HG02759 (cell line): ENCODE results near the gene ZEB2.
A peak's percentile ranks its signal among the peaks of the same experiment; 100 is the strongest.

Experiments
- ATAC-seq: cut with Tn5 transposase; IDR thresholded peaks from one replicate; pipeline ENCODE4 v1.9.1; 2021; ENCODE audit warnings: mild to moderate bottlenecking, moderate library complexity; ENCODE audit not compliant: unreplicated experiment

Gene ZEB2

DNA sequence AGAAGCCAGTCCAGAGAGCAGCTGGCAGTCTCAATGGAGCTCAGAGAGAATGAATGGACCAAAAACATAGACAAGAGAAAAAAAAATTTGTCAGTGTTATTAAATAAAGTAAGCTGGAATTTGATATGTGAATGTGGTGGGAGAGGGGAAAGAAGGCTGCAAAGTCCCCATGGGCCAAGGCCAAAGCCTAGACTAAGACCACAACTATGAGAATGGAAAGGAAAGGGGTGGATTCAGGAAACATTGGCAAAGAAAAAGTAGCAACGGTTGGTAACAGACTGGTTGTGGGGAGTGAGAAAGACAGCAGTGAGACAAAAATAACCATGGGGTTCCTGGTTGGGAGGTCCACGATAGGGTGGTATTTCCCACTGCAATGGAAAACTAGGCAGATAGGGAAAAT lies 47.0 kb downstream of the ZEB2 start:
- no peak for ATAC-seq

DNA sequence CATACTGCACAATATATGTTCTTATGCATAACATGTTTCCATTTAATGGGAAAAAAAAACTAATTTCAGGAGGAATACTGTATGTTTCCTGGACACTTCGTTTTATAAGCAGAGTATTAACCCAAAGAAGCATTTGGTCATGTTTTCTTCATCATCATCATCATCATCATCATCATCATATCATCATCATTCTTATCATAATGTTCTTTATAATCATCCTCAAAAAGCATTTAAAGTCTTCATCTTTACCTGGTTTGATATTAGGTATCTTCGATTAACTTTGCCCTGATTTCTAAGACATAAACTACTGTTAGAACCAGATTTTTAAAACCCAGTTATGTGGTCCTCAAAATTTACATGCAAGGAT lies 47.9 kb downstream of the ZEB2 start:
- no peak for ATAC-seq

DNA sequence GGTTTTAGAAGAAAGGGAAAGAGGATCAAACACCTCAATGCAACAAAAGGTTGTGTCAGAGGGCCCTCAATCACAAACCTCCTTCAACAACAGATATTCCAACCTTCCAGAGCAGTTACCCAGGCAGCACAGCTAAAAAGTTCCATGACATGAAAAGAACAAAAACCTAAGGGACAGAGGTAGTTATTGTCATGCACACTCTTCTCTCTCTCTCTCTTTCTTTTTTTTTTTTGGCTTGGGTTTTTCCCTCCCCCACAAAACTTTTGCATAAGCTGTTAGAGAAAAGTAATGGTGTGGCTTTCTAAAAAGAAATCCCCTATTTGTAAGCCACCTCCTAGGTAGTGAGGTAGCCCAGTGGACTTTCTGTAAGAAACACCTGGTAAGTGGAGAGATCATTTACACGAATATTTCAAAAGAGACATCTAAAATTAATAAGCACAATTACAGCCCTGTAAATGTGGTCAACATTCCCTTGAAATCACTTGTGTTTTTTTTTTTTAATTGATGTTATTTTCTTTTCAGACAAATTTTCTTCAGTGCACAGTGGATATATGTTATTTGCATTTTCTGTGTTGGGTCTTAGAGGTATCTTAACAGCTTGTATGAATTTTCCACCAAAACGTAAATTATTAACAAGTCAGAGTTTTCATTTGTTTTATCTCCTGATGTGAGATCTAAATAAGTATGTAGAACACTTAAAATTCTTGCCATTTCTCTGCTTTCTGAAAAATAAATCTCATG lies 48.4 kb downstream of the ZEB2 start:
- peak; percentile 79 for ATAC-seq

DNA sequence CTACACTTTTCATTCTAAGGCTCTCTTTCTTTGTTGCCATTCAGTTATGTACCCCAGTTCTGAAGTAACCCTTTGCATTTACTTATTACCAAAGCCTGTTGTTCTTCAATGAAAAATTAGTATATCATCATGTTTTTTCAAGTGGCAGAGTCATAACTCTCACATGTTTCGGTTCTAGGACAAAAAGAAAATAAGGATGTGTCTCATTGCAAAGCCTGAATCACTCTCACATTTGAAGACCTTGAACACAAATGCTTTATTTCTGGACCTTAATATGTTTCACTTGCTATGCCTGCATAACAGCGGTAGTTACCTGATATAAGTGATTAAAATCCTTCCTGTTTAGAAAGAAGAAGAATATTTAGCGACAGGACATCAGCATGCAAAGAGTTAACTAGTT lies 49.1 kb downstream of the ZEB2 start:
- ATAC-seq, result no peak

DNA sequence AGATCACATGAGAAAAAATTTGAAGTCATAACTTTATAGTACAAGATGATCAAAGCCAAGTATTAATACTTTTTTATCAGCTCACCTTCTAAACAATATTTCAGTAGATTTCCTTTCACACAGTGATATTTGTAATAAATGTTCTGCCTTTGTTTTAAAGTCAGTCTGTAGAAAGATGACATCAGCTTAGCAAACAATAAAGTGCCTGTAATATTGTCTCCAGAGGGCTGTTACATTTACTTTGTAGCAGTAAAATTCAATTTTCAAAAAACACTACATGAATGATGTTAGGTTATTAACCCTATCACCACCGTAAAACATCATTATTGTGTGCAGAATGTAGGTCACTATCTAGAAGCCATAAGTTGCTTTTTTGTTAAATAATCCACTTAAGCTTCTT lies 49.6 kb downstream of the ZEB2 start:
- no peak for ATAC-seq

DNA sequence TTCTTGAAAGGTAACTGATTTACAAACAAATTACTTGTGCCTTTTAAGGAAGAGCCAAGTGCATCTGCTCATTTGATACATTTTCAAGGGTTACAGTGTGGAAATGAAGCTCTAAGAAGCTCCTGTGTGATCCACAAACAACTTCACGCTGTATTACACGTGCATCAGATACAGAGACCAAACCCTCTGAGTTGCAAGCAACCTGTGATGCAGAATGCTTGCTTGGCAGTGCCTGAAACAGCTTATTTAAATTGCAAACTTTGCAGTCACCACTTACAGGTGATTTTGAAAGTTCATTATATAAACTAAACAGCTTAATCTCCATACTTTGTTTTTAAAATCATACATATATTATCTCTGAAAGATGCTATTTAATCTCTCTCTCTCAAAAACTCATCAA lies 50.1 kb downstream of the ZEB2 start:
- ATAC-seq, result no peak

DNA sequence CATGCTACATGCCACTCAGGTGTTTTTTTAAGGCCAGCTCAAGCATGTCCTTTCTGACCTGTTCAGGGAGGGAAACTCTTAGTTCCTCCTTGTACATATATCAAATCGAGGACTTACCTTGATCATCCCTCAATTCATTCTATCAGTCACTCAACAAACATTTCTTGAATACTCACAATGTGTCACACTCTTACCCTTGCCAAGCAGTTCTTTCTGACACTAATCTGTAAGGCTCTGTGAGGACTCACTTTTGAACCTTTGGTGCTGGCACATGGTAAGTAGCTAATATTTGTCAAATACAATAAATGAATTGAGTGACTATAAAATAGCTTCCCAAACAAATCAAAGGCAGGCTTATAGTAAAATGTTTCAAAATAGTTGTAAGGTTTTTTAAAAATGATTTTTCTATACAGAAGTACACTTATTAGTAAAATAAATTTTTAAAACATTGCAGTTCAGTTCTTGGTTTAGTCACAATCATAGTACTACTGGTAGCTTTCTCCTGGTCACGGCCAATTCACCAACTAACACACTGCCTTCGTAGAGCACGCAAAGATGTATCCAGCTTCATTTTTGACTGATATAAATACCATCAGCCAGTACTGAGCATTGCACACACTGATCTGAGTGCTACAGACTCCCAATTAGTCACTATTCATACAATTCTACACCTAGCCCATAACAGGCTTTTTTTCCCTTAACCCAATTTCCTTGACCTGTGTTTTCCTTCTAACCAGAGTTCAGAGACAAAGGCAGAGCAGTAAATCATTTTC lies 50.9 kb downstream of the ZEB2 start:
- no peak for ATAC-seq

DNA sequence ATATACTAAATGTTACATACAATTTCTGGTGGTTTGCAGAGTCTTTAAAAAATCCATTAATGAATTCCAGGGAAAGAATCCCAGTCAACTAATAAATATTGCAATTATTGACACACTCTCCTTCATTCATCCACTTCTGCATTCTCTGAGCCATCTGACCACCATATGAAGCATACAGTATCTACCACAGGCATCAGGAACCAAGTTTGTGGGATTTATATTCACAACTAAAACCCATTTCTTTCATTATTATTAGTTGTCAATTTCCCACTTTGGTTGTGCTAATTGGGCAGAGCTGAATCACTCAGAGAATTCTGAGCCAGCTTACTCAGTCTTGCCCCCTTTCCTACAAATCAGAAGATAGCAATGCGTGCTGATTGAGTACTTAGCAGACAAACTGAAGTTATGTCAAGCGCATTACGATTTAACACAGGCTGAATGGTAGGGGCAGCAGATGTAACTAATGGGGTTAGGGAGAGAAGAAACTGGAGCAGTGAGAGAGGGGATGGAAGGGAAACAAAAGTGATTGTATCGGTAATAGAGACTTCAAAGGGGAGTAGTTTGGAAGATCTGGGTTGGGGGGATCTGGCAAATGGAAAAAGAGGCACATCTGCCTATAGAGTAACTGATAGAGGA lies 52.3 kb downstream of the ZEB2 start:
- no peak for ATAC-seq

DNA sequence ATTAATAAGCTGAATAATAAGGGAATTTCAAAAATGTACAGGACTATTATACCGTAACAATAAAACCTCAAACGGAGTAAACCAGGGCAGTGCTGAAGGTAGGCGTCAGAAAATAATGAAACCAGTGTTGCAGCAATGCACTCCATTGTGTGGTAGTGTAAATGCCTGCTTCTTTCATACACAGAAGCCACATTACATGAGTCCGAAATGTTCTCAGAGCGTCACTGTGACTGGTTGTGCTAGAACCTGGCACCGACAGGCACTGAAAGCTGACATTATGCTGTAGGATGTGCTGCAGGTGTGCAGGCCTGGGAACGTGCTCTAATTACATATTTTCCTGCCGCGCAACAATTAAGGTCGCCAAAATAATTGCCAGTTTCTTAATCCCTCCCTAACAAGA lies 53.3 kb downstream of the ZEB2 start:
- ATAC-seq, result no peak

DNA sequence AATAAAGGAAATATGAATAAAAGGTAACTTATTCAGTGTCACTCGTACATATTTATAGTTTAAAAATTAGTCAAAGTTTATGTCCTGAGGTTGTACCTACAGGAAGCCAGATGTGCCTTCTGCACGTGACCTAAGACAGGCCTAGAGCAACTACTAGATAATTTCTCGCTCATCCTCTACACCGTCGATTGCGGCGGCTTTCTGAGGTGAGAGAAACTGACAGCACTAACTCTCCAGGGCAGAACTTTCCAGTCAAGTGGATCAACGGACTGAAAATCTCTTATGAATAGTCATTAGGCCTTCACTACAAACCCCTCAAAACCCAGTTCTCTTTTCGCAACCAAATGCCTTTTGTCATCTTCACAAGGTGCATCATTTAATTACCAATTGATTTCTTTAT lies 54.2 kb downstream of the ZEB2 start:
- ATAC-seq, result no peak

DNA sequence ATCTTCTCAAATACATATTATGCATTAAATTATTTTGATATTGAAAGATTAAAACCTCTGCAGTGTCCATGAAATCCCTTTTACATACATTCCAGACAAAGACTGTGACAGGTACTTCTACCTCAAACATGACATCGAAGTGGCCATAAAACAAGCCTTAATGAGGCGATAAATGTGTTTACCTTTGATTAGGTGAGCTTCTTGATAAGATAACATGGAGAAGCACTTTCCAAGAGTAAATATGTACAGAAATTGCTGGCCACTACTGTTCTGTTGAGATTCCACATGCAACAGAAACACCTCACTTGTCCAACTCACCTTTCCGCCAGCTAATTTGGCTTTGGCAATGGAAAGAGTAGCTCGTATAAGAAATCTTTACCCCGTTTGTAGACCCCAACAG lies 55.2 kb downstream of the ZEB2 start:
- no peak for ATAC-seq

DNA sequence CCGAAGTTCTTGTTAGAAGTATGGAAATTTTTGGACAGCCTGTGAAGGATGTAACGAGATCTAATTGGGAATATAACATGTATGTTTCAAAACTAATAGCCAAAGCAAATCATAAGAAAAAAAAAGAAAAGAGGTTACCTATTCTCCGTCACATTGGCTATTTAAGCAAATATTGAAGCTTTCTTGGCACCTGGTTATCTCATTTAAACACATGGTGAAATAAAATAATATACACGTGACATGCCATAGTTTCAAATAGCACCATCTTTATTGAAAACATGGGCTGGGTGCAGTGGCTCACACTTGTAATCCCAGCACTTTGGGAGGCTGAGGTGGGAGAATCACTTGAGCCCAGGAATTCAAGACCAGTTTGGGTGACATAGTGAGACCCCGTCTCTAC lies 56.7 kb downstream of the ZEB2 start:
- ATAC-seq, result no peak

DNA sequence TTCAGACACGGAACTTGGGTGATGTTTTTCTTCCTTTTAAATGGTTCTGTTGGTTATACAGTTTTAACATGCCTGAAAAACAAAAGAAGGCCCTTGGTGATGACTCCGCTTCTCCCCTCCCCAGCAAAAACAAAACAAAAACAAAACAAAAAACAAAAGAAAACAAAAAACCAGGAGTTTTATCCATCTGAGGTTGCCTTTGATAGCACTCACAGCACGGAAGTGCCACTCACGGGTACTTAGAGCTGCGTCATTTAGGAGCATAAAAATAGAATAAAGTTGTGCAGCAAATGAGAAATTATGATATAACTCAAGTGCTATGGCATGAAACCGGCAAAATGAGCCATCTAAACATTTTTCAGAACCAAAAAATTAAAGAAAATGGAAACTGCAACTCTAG lies 57.7 kb downstream of the ZEB2 start:
- no peak for ATAC-seq

DNA sequence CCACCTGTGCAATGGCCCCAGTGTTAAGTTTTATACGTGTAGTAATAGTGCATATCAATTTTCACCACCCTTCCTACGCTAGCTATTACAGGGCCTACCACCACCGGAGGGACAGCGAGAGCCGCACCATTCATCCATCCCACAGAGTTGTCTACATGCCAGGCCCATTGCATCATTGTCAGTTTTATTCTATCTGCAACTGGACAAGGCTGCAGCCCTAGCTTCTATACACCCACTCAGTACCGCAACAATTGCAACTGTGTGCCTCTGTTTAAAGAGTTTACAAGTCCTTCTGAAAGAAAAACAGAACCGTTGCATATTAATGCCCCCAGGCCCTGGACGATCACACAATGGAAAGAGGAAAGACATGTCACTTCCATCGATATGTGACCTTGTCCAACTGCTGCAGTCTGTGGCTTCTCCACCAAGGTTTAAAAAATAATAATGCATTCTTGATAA lies 58.6 kb downstream of the ZEB2 start:
- ATAC-seq, result no peak

DNA sequence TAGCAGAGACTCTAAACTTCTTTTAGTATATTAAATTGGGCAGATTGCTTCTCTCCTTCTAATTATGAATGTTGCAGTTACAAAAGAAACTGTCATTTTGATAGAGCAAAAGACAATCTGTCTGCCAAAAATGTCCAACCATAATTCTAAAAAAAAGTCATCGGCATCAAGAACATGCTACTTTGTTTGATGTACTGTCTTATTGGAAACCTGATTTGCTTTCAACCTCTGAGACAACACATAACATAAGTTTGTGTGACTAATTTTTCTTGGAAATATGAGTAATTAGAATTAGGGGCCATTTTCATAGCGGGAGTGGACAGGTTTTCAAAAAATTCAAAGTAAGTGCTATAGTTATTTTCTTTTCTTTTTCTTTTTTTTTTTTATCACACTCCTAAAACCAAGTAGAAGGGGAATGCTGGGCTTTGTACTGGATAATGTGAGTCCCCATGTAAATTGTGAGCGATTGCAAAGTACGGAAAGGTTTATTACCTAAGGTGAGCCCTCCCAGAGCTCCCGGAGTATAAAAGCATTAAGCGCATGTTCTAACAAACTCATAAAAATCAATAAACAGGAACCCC lies 59.1 kb downstream of the ZEB2 start:
- ATAC-seq, result no peak

DNA sequence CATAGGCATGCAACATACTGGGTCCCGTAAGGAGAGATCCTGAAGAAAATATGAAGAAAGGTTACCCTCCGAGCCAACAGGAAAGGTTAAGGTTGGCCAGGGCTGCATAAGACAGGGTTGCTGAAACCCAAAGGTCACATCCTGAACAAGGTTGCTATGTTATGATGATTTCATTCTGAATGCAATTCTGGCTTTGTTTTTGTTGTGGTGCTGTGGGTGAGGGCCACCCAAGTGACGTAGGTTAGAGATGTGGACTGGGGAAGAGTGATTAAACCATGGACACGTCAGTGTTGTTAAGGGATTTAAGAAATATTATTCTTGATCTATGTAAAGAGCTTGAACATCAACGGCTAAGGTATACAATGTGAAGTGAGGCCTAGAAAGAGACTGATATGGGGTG lies 60.0 kb downstream of the ZEB2 start:
- ATAC-seq, result no peak

DNA sequence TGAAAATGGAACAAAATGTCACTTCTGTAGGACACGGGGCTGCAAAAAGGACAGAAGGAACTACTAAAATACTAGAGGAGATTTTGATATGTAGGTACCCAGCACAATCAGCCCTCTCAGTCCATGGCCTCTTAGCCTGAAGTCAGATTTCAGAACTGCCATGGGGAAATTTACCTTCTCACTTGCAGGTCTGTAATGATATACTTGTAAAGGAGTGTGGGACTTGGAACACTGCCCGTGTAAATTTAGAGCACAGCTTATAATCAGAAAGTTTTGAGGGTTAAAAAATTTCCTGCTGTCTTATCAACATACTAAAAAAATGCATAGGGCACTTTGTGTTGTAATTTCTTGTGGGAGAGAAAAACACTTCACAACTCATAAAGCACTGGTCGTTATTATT lies 60.6 kb downstream of the ZEB2 start:
- no peak for ATAC-seq

DNA sequence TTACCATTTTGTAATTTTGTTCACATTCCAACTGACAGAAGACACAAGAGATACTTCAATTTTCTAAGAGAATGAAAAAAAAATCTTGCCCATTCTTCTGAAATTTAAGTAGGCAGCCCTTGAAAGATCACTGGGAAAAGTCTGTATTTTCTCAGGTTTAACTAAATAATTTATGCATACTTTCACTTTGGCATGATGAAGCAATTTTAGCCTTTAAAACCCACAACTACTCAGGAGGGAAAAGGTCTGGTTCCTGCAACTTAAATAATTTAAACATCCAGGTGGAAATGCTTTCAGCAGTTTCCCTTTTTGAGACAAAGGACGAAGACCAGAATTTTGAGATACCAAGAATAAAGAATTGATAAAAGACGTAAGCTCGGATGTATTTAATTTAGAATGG lies 61.4 kb downstream of the ZEB2 start:
- ATAC-seq, result no peak

DNA sequence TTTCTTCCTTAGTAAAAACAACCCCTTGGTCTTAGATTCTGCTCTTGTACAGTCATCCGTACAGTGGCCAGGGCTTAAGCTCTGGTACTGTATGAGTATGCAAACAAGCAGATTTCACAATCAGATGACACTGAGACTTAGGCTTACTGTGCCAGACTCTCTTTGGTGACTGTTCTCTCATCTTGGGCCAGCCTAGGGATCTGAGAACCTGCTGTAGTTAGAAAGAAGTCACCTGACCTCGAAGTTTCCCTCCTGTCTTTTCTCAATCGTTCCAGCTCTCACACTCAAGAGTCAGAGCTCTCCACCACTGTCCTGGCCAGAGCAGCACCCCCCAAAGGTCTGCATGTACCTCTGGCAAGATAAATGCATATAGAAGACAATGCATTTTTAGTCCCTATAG lies 63.2 kb downstream of the ZEB2 start:
- ATAC-seq, result peak; percentile 76

DNA sequence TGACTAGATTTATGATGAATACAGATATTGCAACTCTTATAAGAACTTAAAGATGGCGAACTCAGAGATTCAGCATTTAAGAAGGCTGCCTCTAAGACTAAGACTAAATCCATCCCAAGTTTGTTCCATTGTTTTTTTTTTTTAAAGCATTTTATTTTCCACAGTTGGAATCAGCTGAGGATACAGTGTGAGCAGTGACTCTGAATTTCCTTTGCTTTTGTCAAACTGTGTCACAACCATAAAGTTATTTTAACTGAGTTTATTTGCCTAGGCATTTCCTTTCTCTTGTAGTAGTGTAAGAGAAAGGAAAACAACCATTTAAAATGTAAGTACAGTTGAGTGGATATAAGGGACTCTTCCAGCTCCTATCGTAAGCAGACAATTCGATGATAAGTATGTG lies 63.9 kb downstream of the ZEB2 start:
- no peak for ATAC-seq

DNA sequence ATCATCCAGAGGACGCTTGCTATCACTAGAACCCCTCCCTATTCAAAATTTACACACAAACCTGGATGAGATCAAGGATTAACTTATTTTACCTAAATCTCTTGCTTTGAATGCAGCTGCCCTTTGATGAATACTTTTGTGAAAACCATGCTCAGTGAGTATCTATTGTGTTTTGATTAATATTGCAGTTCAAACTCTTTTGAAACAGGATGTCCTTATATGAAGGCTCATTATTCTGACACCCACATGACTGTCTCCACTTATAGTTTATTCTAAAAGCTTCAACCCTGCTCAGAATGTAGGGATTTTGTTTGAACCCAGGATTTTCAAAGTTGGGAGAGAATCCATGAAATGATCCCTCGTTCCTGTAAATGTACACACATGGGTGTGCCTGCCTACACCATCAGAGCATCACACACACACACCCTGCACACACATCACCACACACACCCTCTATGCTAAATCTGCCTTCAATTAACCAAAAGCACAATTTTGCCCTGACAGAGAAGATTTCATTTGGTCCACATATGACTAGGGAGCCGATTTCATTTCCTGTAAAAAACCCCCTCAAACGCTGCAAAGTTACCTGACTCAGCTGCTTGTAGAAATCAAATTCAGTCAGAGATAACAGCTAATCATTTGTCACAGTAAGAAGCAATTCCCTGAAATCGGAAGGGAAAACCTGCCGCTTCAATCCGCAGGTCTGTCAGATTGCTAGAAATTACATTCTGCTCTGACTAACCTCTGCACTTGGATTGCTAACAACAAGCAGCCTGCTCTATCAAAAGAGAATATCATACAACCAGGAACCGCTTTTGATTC lies 65.2 kb downstream of the ZEB2 start:
- ATAC-seq, result peak; percentile 63
